GM21528 (cell line): Measurements from ENCODE around the gene BTBD7.
"Not testable (repeated sequence)": the region's sequence is repeated elsewhere in the genome, so short reads cannot be mapped to it uniquely, and the experiment has no call there.

ENCODE experiments used
- ATAC-seq: cut with Tn5 transposase; IDR thresholded peaks from one replicate; pipeline ENCODE4 v1.9.1; 2021; ENCODE audit warnings: mild to moderate bottlenecking, moderate library complexity; ENCODE audit not compliant: unreplicated experiment, low FRiP score

The BTBD7 gene

GRCh38 chr14:93266127-93266526 is 66.7 kb downstream of the BTBD7 start:
- no peak for ATAC-seq

- no peak for ATAC-seq
Measured at GRCh38 chr14:93263416-93263815, 69.4 kb downstream of the BTBD7 start.

- ATAC-seq: no peak
Measured at GRCh38 chr14:93262446-93262845, 70.4 kb downstream of the BTBD7 start.

- ATAC-seq: no peak
Measured at GRCh38 chr14:93249128-93249831, 83.6 kb downstream of the BTBD7 start.

- no peak for ATAC-seq
Measured at GRCh38 chr14:93246534-93246933, 86.3 kb downstream of the BTBD7 start.

- ATAC-seq: no peak
Measured at GRCh38 chr14:93245764-93246420, 86.9 kb downstream of the BTBD7 start.

GRCh38 chr14:93240678-93241000 is 92.2 kb downstream of the BTBD7 start:
- ATAC-seq: no peak

GRCh38 chr14:93239869-93240677 is 92.8 kb downstream of the BTBD7 start:
- ATAC-seq: no peak

GRCh38 chr14:93234798-93235197 is 98.0 kb downstream of the BTBD7 start:
- ATAC-seq: no peak

GRCh38 chr14:93233078-93233477 is 99.8 kb downstream of the BTBD7 start:
- not testable (repeated sequence) for ATAC-seq

GRCh38 chr14:93232159-93232558 is 100.7 kb downstream of the BTBD7 start:
- no peak for ATAC-seq

GRCh38 chr14:93231129-93231979 is 101.5 kb downstream of the BTBD7 start:
- no peak for ATAC-seq

GRCh38 chr14:93230539-93230938 is 102.3 kb downstream of the BTBD7 start:
- ATAC-seq: no peak

GRCh38 chr14:93228550-93228949 is 104.3 kb downstream of the BTBD7 start:
- ATAC-seq: no peak

- no peak for ATAC-seq
Measured at GRCh38 chr14:93223565-93223964, 109.3 kb downstream of the BTBD7 start.

- no peak for ATAC-seq
Measured at GRCh38 chr14:93220509-93220908, 112.3 kb downstream of the BTBD7 start.

- peak; percentile 70 for ATAC-seq
Measured at GRCh38 chr14:93219103-93219726, 113.6 kb downstream of the BTBD7 start.

GRCh38 chr14:93214598-93214997 is 118.2 kb downstream of the BTBD7 start:
- ATAC-seq: no peak

GRCh38 chr14:93212432-93212831 is 120.4 kb downstream of the BTBD7 start:
- ATAC-seq: peak; percentile 43
